GM18508 (cell line): ENCODE data around the gene CPAMD8.
"Not testable (repeated sequence)": the region's sequence is repeated elsewhere in the genome, so short reads cannot be mapped to it uniquely, and the experiment has no call there.

Experiments used
- ATAC-seq: cut with Tn5 transposase; IDR thresholded peaks from one replicate; pipeline ENCODE4 v1.9.1; 2021; ENCODE audit warnings: moderate number of reproducible peaks; ENCODE audit not compliant: insufficient read depth, unreplicated experiment

CPAMD8 gene

GRCh38 chr19:16880884-16881554 lies 145.6 kb downstream of the CPAMD8 start:
- ATAC-seq = no peak

- ATAC-seq = no peak
Observed at GRCh38 chr19:16878181-16878965, 148.2 kb downstream of the CPAMD8 start.

- ATAC-seq = no peak
Observed at GRCh38 chr19:16877581-16877980, 149.0 kb downstream of the CPAMD8 start.

- ATAC-seq = no peak
Observed at GRCh38 chr19:16876904-16877361, 149.7 kb downstream of the CPAMD8 start.

GRCh38 chr19:16875584-16876555 lies 150.7 kb downstream of the CPAMD8 start:
- no peak for ATAC-seq

- ATAC-seq = not testable (repeated sequence)
Observed at GRCh38 chr19:16874978-16875299, 151.7 kb downstream of the CPAMD8 start.

- no peak for ATAC-seq
Observed at GRCh38 chr19:16874250-16874977, 152.2 kb downstream of the CPAMD8 start.

- ATAC-seq = no peak
Observed at GRCh38 chr19:16873594-16873993, 153.0 kb downstream of the CPAMD8 start.

GRCh38 chr19:16872728-16873127 lies 153.9 kb downstream of the CPAMD8 start:
- ATAC-seq = no peak

GRCh38 chr19:16871871-16872270 lies 154.7 kb downstream of the CPAMD8 start:
- no peak for ATAC-seq

GRCh38 chr19:16869331-16869972 lies 157.2 kb downstream of the CPAMD8 start:
- ATAC-seq = no peak

GRCh38 chr19:16868423-16869130 lies 158.0 kb downstream of the CPAMD8 start:
- ATAC-seq = no peak

GRCh38 chr19:16867211-16867610 lies 159.4 kb downstream of the CPAMD8 start:
- no peak for ATAC-seq

GRCh38 chr19:16862826-16863415 lies 163.7 kb downstream of the CPAMD8 start:
- no peak for ATAC-seq

GRCh38 chr19:16861834-16862233 lies 164.8 kb downstream of the CPAMD8 start:
- ATAC-seq = no peak

GRCh38 chr19:16861011-16861410 lies 165.6 kb downstream of the CPAMD8 start:
- ATAC-seq = no peak

GRCh38 chr19:16860118-16860517 lies 166.5 kb downstream of the CPAMD8 start:
- no peak for ATAC-seq

GRCh38 chr19:16859626-16860025 lies 167.0 kb downstream of the CPAMD8 start:
- ATAC-seq = no peak

GRCh38 chr19:16856091-16856490 lies 170.5 kb downstream of the CPAMD8 start:
- ATAC-seq = no peak
